Measurements from ENCODE around the gene RPL13.

- TF ChIP-seq POLR2A (IDR thresholded peaks at IDR 0.05) (no peak), CTCF (IDR thresholded peaks at IDR 0.05) (no peak), POLR2AphosphoS5 (IDR thresholded peaks at IDR 0.05) (no peak)
These were observed 47.0 kb downstream of the RPL13 start for GRCh38 chr16:89607453-89607852.
